Epithelial cell of esophagus (primary cell): Measurements from ENCODE around the gene SFXN5.

Experiments
- DNase-seq: peaks from one replicate; pipeline ENCODE4 v3.0.0; 2010; ENCODE audit warnings: low read depth
- H3K4me3 ChIP-seq: 2 replicates; pipeline ENCODE4 v1.5.1; 2011; ENCODE audit warnings: mild to moderate bottlenecking, low read length, control low read depth
- CTCF ChIP-seq: IDR thresholded peaks from 2 replicates; pipeline ENCODE4 v1.5.1; 2011; ENCODE audit warnings: low read depth, mild to moderate bottlenecking, low read length, control low read depth, inconsistent platforms; ENCODE audit not compliant: insufficient read depth; ENCODE audit errors: missing control alignments

The SFXN5 gene

GRCh38 chr2:72972352-72973136 is 99.0 kb downstream of the SFXN5 start:
- no peak for DNase-seq

GRCh38 chr2:72971036-72971435 is 100.5 kb downstream of the SFXN5 start:
- no peak overlapping the region for H3K4me3 ChIP-seq
- TF ChIP-seq CTCF, result no peak
- DNase-seq, result no peak

More at GRCh38 chr2:72972352-72973136, 99.0 kb downstream of the SFXN5 start:
- H3K4me3 ChIP-seq, result no peak overlapping the region
- no peak for TF ChIP-seq CTCF

GRCh38 chr2:72969706-72970105 is 101.8 kb downstream of the SFXN5 start:
- TF ChIP-seq CTCF, result no peak
- H3K4me3 ChIP-seq, result no peak overlapping the region
- DNase-seq, result no peak

DNA sequence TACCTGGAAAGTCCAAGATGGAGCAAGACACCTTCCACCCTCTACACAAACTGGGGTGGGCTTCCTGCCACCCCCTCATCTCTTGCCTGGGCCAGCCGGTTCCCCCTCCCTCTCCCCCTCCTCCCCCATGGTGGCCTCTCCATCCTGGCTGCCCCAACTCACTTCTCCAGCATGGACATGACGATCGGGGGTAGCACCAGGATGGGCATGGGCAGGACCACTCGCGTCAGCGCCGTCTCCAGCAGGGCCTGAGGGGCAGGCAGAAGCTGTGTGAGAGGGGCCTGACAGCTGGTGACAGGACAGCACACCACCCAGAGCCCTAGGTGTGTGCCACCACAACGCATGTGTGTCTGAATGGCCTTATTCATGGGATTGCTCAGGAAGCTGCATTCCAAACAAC is 103.2 kb downstream of the SFXN5 start:
- no peak for TF ChIP-seq CTCF
- no peak overlapping the region for H3K4me3 ChIP-seq
- no peak for DNase-seq

DNA sequence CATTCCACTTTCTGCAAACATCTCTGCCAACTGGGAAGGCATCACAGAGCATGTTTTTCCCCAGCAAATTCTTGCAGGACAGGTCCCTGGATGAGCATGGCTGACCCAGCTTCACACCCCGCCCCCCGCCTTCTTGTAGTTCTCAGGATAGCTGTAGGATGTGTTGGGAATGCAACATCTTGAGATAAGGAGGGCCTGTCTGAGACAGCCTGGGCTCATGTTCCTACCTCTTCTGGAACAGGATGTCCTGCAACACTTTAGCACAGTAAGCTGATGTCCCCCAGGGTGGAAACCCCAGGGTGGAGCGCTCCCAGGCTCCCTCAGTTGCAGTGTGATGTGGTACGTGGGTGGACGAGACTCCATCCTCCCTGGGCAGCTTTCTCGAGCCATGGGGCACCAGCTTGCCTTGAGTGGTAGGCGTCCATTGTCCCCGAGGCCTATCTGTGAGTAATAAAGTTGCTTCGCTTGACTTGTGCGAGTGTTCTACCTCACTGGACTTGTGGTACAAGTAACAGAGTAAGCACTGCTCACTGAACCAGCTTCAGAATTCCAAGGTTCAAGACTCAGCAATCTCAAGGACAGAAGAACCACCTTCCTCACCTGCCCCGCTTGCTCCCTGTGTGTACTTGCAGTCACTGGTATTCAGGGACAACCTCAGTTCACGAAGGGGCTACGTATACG is 105.6 kb downstream of the SFXN5 start:
- DNase-seq, result no peak
- no peak overlapping the region for H3K4me3 ChIP-seq
- no peak for TF ChIP-seq CTCF

GRCh38 chr2:72965016-72965415 is 106.5 kb downstream of the SFXN5 start:
- DNase-seq, result no peak
- no peak for TF ChIP-seq CTCF
- H3K4me3 ChIP-seq, result no peak overlapping the region
